NCI-H128 (cell line): ENCODE data around the gene PLPP3.
A peak's percentile ranks its signal among the peaks of the same experiment; 100 is the strongest.

Experiments used
- DNase-seq: peaks from one replicate; lab custom pipeline; 2025; ENCODE audit not compliant: unreplicated experiment; lab: John Stamatoyannopoulos, UW

The PLPP3 gene

GRCh38 chr1:56548571-56548970, 30.8 kb downstream of the PLPP3 start:
- DNase-seq = no peak

- DNase-seq = no peak
Observed at GRCh38 chr1:56547977-56548376, 31.4 kb downstream of the PLPP3 start.

- DNase-seq = no peak
Observed at GRCh38 chr1:56547473-56547872, 31.9 kb downstream of the PLPP3 start.

GRCh38 chr1:56545711-56546110, 33.7 kb downstream of the PLPP3 start:
- no peak for DNase-seq

- DNase-seq = no peak
Observed at GRCh38 chr1:56543783-56544612, 35.4 kb downstream of the PLPP3 start.

GRCh38 chr1:56542651-56543050, 36.7 kb downstream of the PLPP3 start:
- DNase-seq = no peak

GRCh38 chr1:56541408-56541807, 38.0 kb downstream of the PLPP3 start:
- no peak for DNase-seq

- DNase-seq = no peak
Observed at GRCh38 chr1:56540467-56540866, 38.9 kb downstream of the PLPP3 start.

- no peak for DNase-seq
Observed at GRCh38 chr1:56539520-56539931, 39.8 kb downstream of the PLPP3 start.

GRCh38 chr1:56538532-56538931, 40.8 kb downstream of the PLPP3 start:
- DNase-seq = no peak

GRCh38 chr1:56537660-56538059, 41.7 kb downstream of the PLPP3 start:
- no peak for DNase-seq

- no peak for DNase-seq
Observed at GRCh38 chr1:56535939-56536338, 43.4 kb downstream of the PLPP3 start.

GRCh38 chr1:56535362-56535761, 44.0 kb downstream of the PLPP3 start:
- no peak for DNase-seq

GRCh38 chr1:56534130-56534651, 45.2 kb downstream of the PLPP3 start:
- no peak for DNase-seq

- DNase-seq = no peak
Observed at GRCh38 chr1:56533621-56534020, 45.7 kb downstream of the PLPP3 start.

GRCh38 chr1:56533197-56533596, 46.2 kb downstream of the PLPP3 start:
- DNase-seq = no peak

- no peak for DNase-seq
Observed at GRCh38 chr1:56532350-56532683, 47.0 kb downstream of the PLPP3 start.

GRCh38 chr1:56531624-56532349, 47.6 kb downstream of the PLPP3 start:
- no peak for DNase-seq

GRCh38 chr1:56529801-56530200, 49.6 kb downstream of the PLPP3 start:
- DNase-seq = no peak

- peak; percentile 57 for DNase-seq
Observed at GRCh38 chr1:56527548-56528302, 51.6 kb downstream of the PLPP3 start.

- DNase-seq = no peak
Observed at GRCh38 chr1:56526571-56527174, 52.7 kb downstream of the PLPP3 start.
